ENCODE results near the gene LINGO1.

GRCh38 chr15:77567202-77567601 is 65.5 kb downstream of the LINGO1 start:
- TF ChIP-seq CTCF (IDR thresholded peaks at IDR 0.05) (no peak), POLR2A (IDR thresholded peaks at IDR 0.05) (no peak)
